ENCODE data around the gene GPR176.

DNA sequence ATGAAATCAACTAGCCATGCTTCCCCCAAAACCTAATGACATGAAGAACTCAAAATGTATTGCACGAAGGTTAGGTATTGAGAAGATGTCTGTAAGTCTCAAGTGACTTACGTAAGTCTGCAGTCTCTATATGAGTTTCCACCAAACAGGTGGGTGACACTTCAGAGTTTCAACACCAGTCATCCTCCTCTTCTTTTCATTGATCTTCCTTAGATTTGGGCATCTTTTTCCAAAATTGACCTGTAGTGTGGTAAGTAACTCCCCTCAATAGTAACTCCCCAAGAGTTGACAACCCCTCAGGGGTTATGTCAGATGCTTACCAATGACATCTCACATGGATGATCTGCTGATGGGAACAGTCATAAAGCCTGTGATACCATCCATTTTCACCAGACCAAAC, 46.1 kb downstream of the GPR176 start:
- TF ChIP-seq REST (IDR thresholded peaks at IDR 0.05; ENCODE audit: low read depth) (no peak), FOXM1 (IDR thresholded peaks at IDR 0.05; ENCODE audit: borderline replicate concordance, low read depth) (no peak), EGR1 (IDR thresholded peaks at IDR 0.05) (no peak), EP300 (IDR thresholded peaks at IDR 0.05; ENCODE audit: borderline replicate concordance) (no peak), ZBTB7A (IDR thresholded peaks at IDR 0.05; ENCODE audit: low read depth) (no peak)

Data from Ishikawa (cell line).